GM12874 (cell line): ENCODE measurements around the gene FBXL17.

Experiments
- TF ChIP-seq, protein P1 (sequence below): IDR thresholded peaks from 2 replicates; pipeline ENCODE4 v1.5.1; 2011; ENCODE audit warnings: low read depth, mild to moderate bottlenecking, control low read depth, low read length, moderate library complexity; ENCODE audit not compliant: insufficient read depth

Gene FBXL17

DNA sequence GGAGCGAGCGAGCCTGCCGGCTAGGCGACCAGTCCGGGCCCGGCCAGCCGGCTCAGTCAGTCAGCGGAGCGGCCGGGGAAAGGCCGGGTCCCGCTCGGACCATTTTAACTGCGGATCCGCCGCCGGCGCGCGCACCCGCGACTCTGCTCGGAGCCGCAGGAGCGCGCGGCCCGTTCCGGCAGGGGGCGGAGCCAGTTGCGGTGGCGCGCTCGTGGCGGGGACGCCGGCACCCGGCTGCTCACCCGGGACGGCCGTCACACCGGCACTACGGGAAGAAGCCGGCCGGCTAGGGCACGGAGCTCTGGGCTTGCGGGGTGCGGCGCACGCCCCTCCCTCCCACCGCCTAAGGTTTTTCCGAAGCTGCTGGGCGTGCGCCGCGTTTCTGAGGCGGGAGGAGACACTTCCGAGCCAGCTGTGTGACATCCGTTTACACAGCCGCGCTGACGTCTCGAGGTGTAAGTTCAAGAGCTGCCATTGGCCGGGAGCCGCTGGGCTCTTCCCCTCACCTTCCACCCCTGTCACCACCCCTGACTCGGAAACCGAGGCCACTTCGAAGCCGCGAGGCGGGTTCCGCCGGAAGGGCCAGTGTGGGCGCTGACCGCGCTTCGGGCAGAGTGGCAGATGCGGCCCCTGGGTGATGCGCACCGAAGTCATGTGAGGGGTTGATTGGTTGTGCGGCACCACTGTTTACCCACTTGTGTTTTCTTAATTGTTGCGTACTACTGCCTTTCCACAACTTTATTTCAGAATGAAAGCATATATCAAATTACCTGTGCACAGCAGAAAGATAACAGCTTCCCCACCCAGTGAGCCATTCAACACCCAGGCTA lies at the start of gene FBXL17:
Gene FBXL17, minus strand, starts transcription at position 145 of the 830 bp plus-strand sequence.
- TF ChIP-seq, protein P1, sequence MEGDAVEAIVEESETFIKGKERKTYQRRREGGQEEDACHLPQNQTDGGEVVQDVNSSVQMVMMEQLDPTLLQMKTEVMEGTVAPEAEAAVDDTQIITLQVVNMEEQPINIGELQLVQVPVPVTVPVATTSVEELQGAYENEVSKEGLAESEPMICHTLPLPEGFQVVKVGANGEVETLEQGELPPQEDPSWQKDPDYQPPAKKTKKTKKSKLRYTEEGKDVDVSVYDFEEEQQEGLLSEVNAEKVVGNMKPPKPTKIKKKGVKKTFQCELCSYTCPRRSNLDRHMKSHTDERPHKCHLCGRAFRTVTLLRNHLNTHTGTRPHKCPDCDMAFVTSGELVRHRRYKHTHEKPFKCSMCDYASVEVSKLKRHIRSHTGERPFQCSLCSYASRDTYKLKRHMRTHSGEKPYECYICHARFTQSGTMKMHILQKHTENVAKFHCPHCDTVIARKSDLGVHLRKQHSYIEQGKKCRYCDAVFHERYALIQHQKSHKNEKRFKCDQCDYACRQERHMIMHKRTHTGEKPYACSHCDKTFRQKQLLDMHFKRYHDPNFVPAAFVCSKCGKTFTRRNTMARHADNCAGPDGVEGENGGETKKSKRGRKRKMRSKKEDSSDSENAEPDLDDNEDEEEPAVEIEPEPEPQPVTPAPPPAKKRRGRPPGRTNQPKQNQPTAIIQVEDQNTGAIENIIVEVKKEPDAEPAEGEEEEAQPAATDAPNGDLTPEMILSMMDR: no peak

DNA sequence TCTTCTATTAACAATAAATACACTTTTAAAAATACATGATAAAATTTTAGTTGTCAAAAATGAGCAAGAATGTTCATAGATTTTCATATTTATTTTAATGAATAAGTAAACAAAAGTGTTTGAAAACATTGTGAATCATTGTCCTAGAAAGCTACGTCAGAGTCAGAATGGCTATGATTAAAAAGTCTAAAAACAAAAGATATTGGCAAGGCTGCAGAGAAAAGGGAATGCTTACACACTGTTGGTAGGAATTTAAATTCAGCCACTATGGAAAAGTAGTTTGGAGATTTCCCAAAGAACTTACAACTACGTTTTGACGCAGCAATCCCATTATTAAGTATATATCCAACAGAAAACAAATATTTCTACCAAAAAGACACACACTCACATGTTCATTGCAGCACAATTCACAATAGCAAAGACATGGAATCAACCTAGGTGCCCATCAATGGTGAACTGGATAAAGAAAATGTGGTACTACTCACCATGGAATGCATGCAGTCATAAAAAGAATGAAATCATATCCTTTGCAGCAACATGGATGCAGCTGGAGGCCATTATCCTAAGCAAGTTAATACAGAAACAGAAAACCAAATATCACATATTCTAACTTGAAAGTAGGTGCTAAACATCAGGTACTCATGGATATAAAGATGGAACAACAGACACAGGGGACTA lies 49.2 kb upstream of the FBXL17 start:
- TF ChIP-seq, protein P1: no peak

GRCh38 chr5:108421713-108422112 lies 39.8 kb upstream of the FBXL17 start:
- TF ChIP-seq, protein P1: no peak

DNA sequence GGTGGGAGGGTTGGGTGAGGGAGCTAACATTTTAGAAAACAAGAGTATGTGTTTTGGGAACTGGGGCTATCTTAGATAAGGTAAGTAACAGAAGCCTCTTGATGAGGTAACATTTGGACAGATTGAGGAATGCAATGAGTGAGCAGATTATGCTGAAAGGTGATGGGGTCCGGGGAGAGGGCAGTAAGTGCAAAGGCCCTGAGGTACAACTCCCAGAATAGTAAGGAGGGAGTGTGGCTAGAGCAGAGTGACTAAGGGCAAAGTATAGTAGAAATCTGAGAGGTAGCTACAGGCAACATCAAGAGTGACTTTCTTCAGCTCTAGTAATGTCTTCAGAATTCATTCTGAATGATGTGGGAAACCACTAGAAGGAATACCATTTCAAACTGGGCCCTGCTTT lies 38.9 kb upstream of the FBXL17 start:
- TF ChIP-seq, protein P1: no peak

- TF ChIP-seq, protein P1: no peak
Measured at GRCh38 chr5:108420158-108420557, 38.3 kb upstream of the FBXL17 start.

DNA sequence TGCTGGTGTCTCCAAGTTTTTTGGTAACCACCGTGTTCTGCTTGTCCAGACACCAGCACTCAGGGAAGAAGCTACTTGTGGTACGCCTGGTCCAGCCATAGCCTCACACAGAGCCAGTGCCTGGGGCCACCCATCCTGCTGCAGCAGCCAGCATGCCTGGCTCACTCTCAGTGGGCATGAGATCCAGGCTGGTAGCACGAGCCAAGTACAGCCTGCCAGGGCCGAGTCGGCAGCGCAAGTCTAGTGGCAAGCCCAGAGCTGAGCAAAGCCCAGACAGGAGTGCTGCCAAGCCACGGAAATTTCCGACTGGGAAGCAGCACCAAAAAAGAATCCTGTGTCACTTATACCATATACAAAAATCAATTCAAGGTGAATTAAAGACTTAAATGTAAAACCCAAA lies 36.3 kb upstream of the FBXL17 start:
- TF ChIP-seq, protein P1: no peak

- TF ChIP-seq, protein P1: no peak
Measured at GRCh38 chr5:108417166-108417670, 35.3 kb upstream of the FBXL17 start.
